HepG2 (cell line): Measurements from ENCODE around the gene HSPA1L. TPM values are rescaled to one million over a fixed set of nuclear protein-coding genes. Genes with fewer than 3 reads are reported as not detected.

Experiments
- ATAC-seq: fragments of 200-7000 bp; cut with Tn5 transposase; 3 replicates; pipeline ENCODE4 v1.9.1; 2020; ENCODE audit warnings: mild to moderate bottlenecking, moderate library complexity
- BruUV-seq: library from RNA; stranded (reverse); fragments of 400-500 nt; replicated peaks from 2 replicates; lab custom pipeline; 2021; lab: Mats Ljungman, UMichigan
- CTCF ChIA-PET: fragments of 300-600 bp; formaldehyde crosslinking; extraction: SDS; loops from one replicate; lab custom pipeline; 2021; ENCODE audit warnings: low total read pairs, inconsistent platforms, low intra/inter-chr PET ratio; lab: Yijun Ruan, JAX
- POLR2A ChIA-PET: fragments of 350-600 bp; sonication (Branson Sonifier 250); formaldehyde crosslinking; loops from one replicate; lab custom pipeline; 2020; ENCODE audit warnings: antibody characterized with exemption, inconsistent platforms; lab: Yijun Ruan, JAX
- DNase-seq: peaks from one replicate; pipeline ENCODE4 v3.0.0-alpha.2; 2015; ENCODE audit warnings: low spot score
- FAIRE-seq: peaks from 3 replicates; lab custom pipeline; 2011; peaks lifted over from hg19 to GRCh38; lab: Jason Lieb, UNC
- H2AFZ ChIP-seq: one replicate; pipeline ENCODE4 v1.6.1; 2011; ENCODE audit warnings: low read length, inconsistent platforms
- H3K27ac ChIP-seq: fragments of 300-600 bp; 3 replicates; pipeline ENCODE4 v1.8.0; 2011; ENCODE audit warnings: mixed run types, mild to moderate bottlenecking, mixed read lengths, low read length, inconsistent platforms; ENCODE audit not compliant: insufficient read depth; ENCODE audit errors: extremely low read length
- H3K27me3 ChIP-seq, 2 experiments: fragments of 200-600 bp in 1 of 2; 2 replicates in 1 of 2; 3 replicates in 1 of 2; pipeline versions ENCODE4 v1.6.0 to v1.8.0; 2011; ENCODE audit warnings: low read length in 2 of 2, mild to moderate bottlenecking in 2 of 2, moderate library complexity in 2 of 2, inconsistent platforms in 1 of 2; ENCODE audit not compliant: insufficient read depth in 2 of 2, control insufficient read depth in 1 of 2
- H3K36me3 ChIP-seq, 2 experiments: fragments of 200-600 bp in 1 of 2; replicated peaks in 1 of 2; 2 replicates in 1 of 2; 3 replicates in 1 of 2; pipeline versions ENCODE4 v1.5.1 to v1.8.0; 2011; ENCODE audit warnings: low read length in 2 of 2, inconsistent platforms in 1 of 2; ENCODE audit not compliant: insufficient read depth in 2 of 2, control insufficient read depth in 1 of 2
- H3K4me1 ChIP-seq: 2 replicates; pipeline ENCODE4 v1.5.1; 2012; ENCODE audit warnings: low read length, inconsistent platforms; ENCODE audit not compliant: insufficient read depth
- H3K4me2 ChIP-seq: 2 replicates; pipeline ENCODE4 v1.6.0; 2011; ENCODE audit warnings: low read depth, low read length, inconsistent platforms
- H3K4me3 ChIP-seq, 3 experiments: fragments of 200-600 bp in 1 of 3; sonication (generic), shearing (Covaris generic) in 1 of 3; replicated peaks in 1 of 3; 2 replicates each; pipeline ENCODE4 v1.5.1; 2011 to 2016; ENCODE audit warnings: low read length in 3 of 3, inconsistent platforms in 2 of 3, low read depth in 2 of 3, mild to moderate bottlenecking in 2 of 3, control low read depth in 1 of 3, mixed read lengths in 1 of 3; ENCODE audit not compliant: insufficient read depth in 1 of 3
- H3K79me2 ChIP-seq: one replicate; pipeline ENCODE4 v1.6.1; 2011; ENCODE audit warnings: low read length, inconsistent platforms; ENCODE audit not compliant: insufficient read depth
- H3K9ac ChIP-seq: 2 replicates; pipeline ENCODE4 v1.6.0; 2011; ENCODE audit warnings: mild to moderate bottlenecking, low read depth, low read length, inconsistent platforms; ENCODE audit not compliant: insufficient read depth
- H3K9me3 ChIP-seq: 2 replicates; pipeline ENCODE4 v1.5.1; 2012; ENCODE audit warnings: mild to moderate bottlenecking, low read length
- H4K20me1 ChIP-seq: 2 replicates; pipeline ENCODE4 v1.6.0; 2011; ENCODE audit warnings: inconsistent platforms, mild to moderate bottlenecking, low read length, moderate library complexity; ENCODE audit not compliant: insufficient read depth
- ARID5B ChIP-seq: IDR thresholded peaks from 2 replicates; pipeline ENCODE4 v1.4.0; 2020; ENCODE audit warnings: mild to moderate bottlenecking, missing genetic modification reagents
- ATF4 ChIP-seq, 2 experiments: fragments of 450-650 bp in 1 of 2; sonication (generic) in 1 of 2; formaldehyde crosslinking; IDR thresholded peaks; 2 replicates each; pipeline versions ENCODE4 v1.5.0 to v1.8.0; 2020 to 2022; ENCODE audit warnings: mild to moderate bottlenecking in 1 of 2, missing genetic modification reagents in 1 of 2
- HOXA3 ChIP-seq: sonication (generic); formaldehyde crosslinking; IDR thresholded peaks from 2 replicates; pipeline ENCODE4 v1.5.0; 2020; ENCODE audit warnings: missing genetic modification reagents
- ISL2 ChIP-seq: sonication (generic); formaldehyde crosslinking; IDR thresholded peaks from 2 replicates; pipeline ENCODE4 v1.5.0; 2020; ENCODE audit warnings: missing genetic modification reagents
- JUNB ChIP-seq: sonication (generic); formaldehyde crosslinking; IDR thresholded peaks from 2 replicates; pipeline ENCODE4 v1.8.0; 2022; ENCODE audit warnings: missing genetic modification reagents, mild to moderate bottlenecking, borderline replicate concordance
- KLF16 ChIP-seq, 2 experiments: sonication (generic) in 1 of 2; formaldehyde crosslinking in 1 of 2; IDR thresholded peaks; 2 replicates each; pipeline versions ENCODE4 v1.6.1 to v1.8.0; 2016 to 2023; ENCODE audit warnings: missing genetic modification reagents in 2 of 2, missing compliant biosample characterization in 1 of 2
- PITX1 ChIP-seq: sonication (generic); formaldehyde crosslinking; IDR thresholded peaks from 2 replicates; pipeline ENCODE4 v1.5.1; 2020; ENCODE audit warnings: mild to moderate bottlenecking, missing genetic modification reagents
- PLRG1 ChIP-seq: fragments of 450-650 bp; conservative IDR thresholded peaks from 2 replicates; pipeline ENCODE4 v1.6.1; 2016
- POLR2AphosphoS5 ChIP-seq: IDR thresholded peaks from 2 replicates; pipeline ENCODE4 v1.6.1; 2012; ENCODE audit warnings: low read depth, low read length
- RXRB ChIP-seq: IDR thresholded peaks from 2 replicates; pipeline ENCODE4 v1.6.1; 2016; ENCODE audit warnings: borderline replicate concordance, missing genetic modification reagents, missing compliant biosample characterization
- SCMH1 ChIP-seq: sonication (generic); formaldehyde crosslinking; IDR thresholded peaks from 2 replicates; pipeline ENCODE4 v1.9.0; 2021; ENCODE audit warnings: missing genetic modification reagents, mild to moderate bottlenecking, borderline replicate concordance
- XRCC5 ChIP-seq: fragments of 200-400 bp; formaldehyde crosslinking; optimal IDR thresholded peaks from 2 replicates; pipeline ENCODE3; 2017; ENCODE audit warnings: mild to moderate bottlenecking, low read length
- ZNF274 ChIP-seq: sonication (generic); formaldehyde crosslinking; IDR thresholded peaks from 2 replicates; pipeline ENCODE4 v1.5.1; 2020; ENCODE audit warnings: mild to moderate bottlenecking, missing genetic modification reagents
- ZNF275 ChIP-seq: sonication (generic); formaldehyde crosslinking; IDR thresholded peaks from 2 replicates; pipeline ENCODE4 v1.8.0; 2022; ENCODE audit warnings: missing genetic modification reagents, mild to moderate bottlenecking, inconsistent platforms, borderline replicate concordance
- ZNF768 ChIP-seq: sonication (generic); formaldehyde crosslinking; IDR thresholded peaks from 2 replicates; pipeline ENCODE4 v1.4.0; 2020; ENCODE audit warnings: missing genetic modification reagents
- WGBS: methylation state at CpG from one replicate; pipeline ENCODE4 v1.1.6; 2017; ENCODE audit warnings: low lambda C conversion rate; 5-methylcytosine and 5-hydroxymethylcytosine counted together
- in situ Hi-C: cut with HindIII; loops from 2 replicates; pipeline ENCODE4 v1.10.0; 2017; ENCODE audit warnings: low pct_unique_long_range_greater_than_20kb; ENCODE audit not compliant: extremely low pct_ligation_motif_present
- intact Hi-C: fragments of 100-400 bp; cut with micrococcal nuclease; formaldehyde crosslinking; loops from one replicate; pipeline ENCODE4 v1.10.0; 2022; ENCODE audit not compliant: unreplicated experiment
- polyA plus RNA-seq, 8 experiments: library from polyadenylated mRNA; depleted of rRNA in 3 of 8; stranded (reverse) in 7 of 8; unstranded in 1 of 8; fragments of >200 nt; fragmentation: Illumina TruSeq in 4 of 8; extraction: Trizol in 4 of 8; gene quantifications; 2 replicates each; pipeline versions ENCODE4 v1.2.1 to v1.2.3, GENCODE V29; 2011 to 2016; ENCODE audit warnings: low read depth in 4 of 8, missing spikeins in 1 of 8, mixed read lengths in 1 of 8; ENCODE audit not compliant: insufficient read depth in 1 of 8
- total RNA-seq, 5 experiments: library from RNA; depleted of rRNA; stranded (reverse); fragments of >200 nt; fragmentation: Illumina TruSeq; extraction: Trizol; gene quantifications; 2 replicates each; pipeline ENCODE4 v1.2.3, GENCODE V29; 2016; ENCODE audit warnings: low read depth in 1 of 5
- TF ChIP-seq, protein P1 (sequence below): sonication (generic); formaldehyde crosslinking; IDR thresholded peaks from 2 replicates; pipeline ENCODE4 v1.4.0; 2020; ENCODE audit warnings: missing genetic modification reagents
- TF ChIP-seq, protein P2 (sequence below): IDR thresholded peaks from 2 replicates; pipeline ENCODE4 v1.6.1; 2016; ENCODE audit warnings: mild to moderate bottlenecking

HSPA1L gene
- total and polyA plus RNA-seq, 2 of the 13 experiments (the other 11 are each of a cell fraction or from before 2014, with no cell fraction given) = 0.55 to 1.0 TPM

- H3K4me3 ChIP-seq = peak overlapping the region; percentile 52 to 71 (median 54)
- POLR2A ChIA-PET = interaction anchor here (0.6 to 3.6 kb wide), 35 partner anchors 8 to 273 kb away, joined by 3 to 102 read pairs (median 5); partner anchors contain the start of genes ABHD16A, APOM, BAG6 and C2
- TF ChIP-seq, protein P1, sequence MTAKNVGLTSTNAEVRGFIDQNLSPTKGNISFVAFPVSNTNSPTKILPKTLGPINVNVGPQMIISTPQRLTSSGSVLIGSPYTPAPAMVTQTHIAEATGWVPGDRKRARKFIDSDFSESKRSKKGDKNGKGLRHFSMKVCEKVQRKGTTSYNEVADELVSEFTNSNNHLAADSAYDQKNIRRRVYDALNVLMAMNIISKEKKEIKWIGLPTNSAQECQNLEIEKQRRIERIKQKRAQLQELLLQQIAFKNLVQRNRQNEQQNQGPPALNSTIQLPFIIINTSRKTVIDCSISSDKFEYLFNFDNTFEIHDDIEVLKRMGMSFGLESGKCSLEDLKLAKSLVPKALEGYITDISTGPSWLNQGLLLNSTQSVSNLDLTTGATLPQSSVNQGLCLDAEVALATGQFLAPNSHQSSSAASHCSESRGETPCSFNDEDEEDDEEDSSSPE = 0 out of 2 replicates have a peak, but pooled peaks have one; percentile 24
- TF ChIP-seq SCMH1 (CRISPR knock-in tag) (no peak), XRCC5 (no peak), KLF16 (CRISPR knock-in tag; IDR thresholded peaks at IDR 0.05) (no peak), ATF4 (CRISPR knock-in tag; IDR thresholded peaks at IDR 0.05) (no peak), PLRG1 (no peak), HOXA3 (peak; percentile 34; the same call in 1 of the 2 replicates), JUNB (CRISPR knock-in tag) (no peak), ISL2 (CRISPR knock-in tag) (peak; percentile 51), ARID5B (CRISPR knock-in tag) (0 out of 2 replicates have a peak, but pooled peaks have one; percentile 6), ZNF768 (CRISPR knock-in tag) (no peak), ZNF275 (CRISPR knock-in tag) (no peak), RXRB (CRISPR knock-in tag) (peak; percentile 20; the same call in 1 of the 2 replicates), PITX1 (CRISPR knock-in tag) (no peak), POLR2AphosphoS5 (peak; percentile 58), ZNF274 (CRISPR knock-in tag) (no peak)
- TF ChIP-seq, protein P2, sequence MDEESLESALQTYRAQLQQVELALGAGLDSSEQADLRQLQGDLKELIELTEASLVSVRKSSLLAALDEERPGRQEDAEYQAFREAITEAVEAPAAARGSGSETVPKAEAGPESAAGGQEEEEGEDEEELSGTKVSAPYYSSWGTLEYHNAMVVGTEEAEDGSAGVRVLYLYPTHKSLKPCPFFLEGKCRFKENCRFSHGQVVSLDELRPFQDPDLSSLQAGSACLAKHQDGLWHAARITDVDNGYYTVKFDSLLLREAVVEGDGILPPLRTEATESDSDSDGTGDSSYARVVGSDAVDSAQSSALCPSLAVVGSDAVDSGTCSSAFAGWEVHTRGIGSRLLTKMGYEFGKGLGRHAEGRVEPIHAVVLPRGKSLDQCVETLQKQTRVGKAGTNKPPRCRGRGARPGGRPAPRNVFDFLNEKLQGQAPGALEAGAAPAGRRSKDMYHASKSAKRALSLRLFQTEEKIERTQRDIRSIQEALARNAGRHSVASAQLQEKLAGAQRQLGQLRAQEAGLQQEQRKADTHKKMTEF (CRISPR knock-in tag) = 0 out of 2 replicates have a peak, but pooled peaks have one; percentile 8
Measured at GRCh38 chr6:31814677-31815024, 432 bp downstream of the HSPA1L start.

More at GRCh38 chr6:31814677-31815024, 432 bp downstream of the HSPA1L start:
- 41% methylated on average over 13 of the region's 13 CpGs for WGBS
- H3K27me3 ChIP-seq = no peaks in the 10 kb centered on the region
- no peaks in the 10 kb centered on the region for H3K9me3 ChIP-seq
- peaks cover 29% of the 10 kb centered on the region for H3K4me1 ChIP-seq
- CTCF ChIA-PET = no interaction called here
- DNase-seq (peak; percentile 96), FAIRE-seq (peak; percentile 34), ATAC-seq (peak; percentile 54)
- peak overlapping the region; percentile 87 for H3K4me2 ChIP-seq
- H2AFZ ChIP-seq = no peak overlapping the region
- peaks cover 19% of the 10 kb centered on the region for H3K79me2 ChIP-seq
- H3K27ac ChIP-seq = peak overlapping the region; percentile 95
- in situ Hi-C loops = no loop called here
- peak overlapping the region; percentile 78 for H3K9ac ChIP-seq
- intact Hi-C loops = loop anchor here (2.0 kb wide), 1 partner anchor 20 kb away; the partner anchor contains the start of gene VARS1
- H3K36me3 ChIP-seq = no peaks in the 10 kb centered on the region
- H4K20me1 ChIP-seq = no peaks in the 10 kb centered on the region
- no TSS peak for BruUV-seq
